Mucosa of descending colon (tissue), 3 donors: ENCODE data around the gene BRSK1. TPM values are rescaled to one million over a fixed set of nuclear protein-coding genes. Genes with fewer than 3 reads are reported as not detected.

ENCODE experiments used
- ATAC-seq: fragments of 200-7000 bp; cut with Tn5 transposase; one replicate; pipeline ENCODE4 v1.9.1; 2020; ENCODE audit warnings: mild to moderate bottlenecking, moderate library complexity
- DNase-seq, 3 donors: peaks; one replicate each; pipeline ENCODE4 v3.0.0-alpha.2; 2020
- H3K36me3 ChIP-seq: fragments of 200-600 bp; one replicate; pipeline ENCODE4 v1.8.0; 2021; ENCODE audit warnings: low read depth, mild to moderate bottlenecking
- H3K4me1 ChIP-seq: fragments of 200-600 bp; one replicate; pipeline ENCODE4 v1.8.0; 2021; ENCODE audit warnings: low read depth, mild to moderate bottlenecking
- H3K4me3 ChIP-seq: fragments of 200-600 bp; one replicate; pipeline ENCODE4 v1.8.0; 2021; ENCODE audit warnings: mild to moderate bottlenecking
- H3K9me3 ChIP-seq: fragments of 200-600 bp; one replicate; pipeline ENCODE4 v1.8.0; 2021; ENCODE audit warnings: mild to moderate bottlenecking
- intact Hi-C, 2 donors: fragments of 100-400 bp; cut with DNase I in 1 of 2; cut with micrococcal nuclease in 1 of 2; formaldehyde crosslinking; loops; one replicate each; pipeline versions ENCODE4 v1.11.0 to v1.11.1; 2022; cut with DNase I, micrococcal nuclease
- total RNA-seq, 3 donors: library from RNA; stranded (reverse); fragmentation: NEBNext Ultra II Directional in 2 of 3; extraction: Animal tissue kit (Norgen Biotek cat#: 25700) in 2 of 3; gene quantifications; one replicate each; pipeline versions ENCODE4 v1.2.1 to v1.2.4, GENCODE V29; 2021 to 2023
- TF ChIP-seq, protein P1 (sequence below): fragments of 200-600 bp; IDR thresholded peaks from one replicate; pipeline ENCODE4 v1.8.0; 2022; ENCODE audit warnings: antibody characterized with exemption, mild to moderate bottlenecking
- donor health status: DM: no; HTN: no; CAD: no; lungs with moderate emphysema.
- donor health status: DM: no; HTN: no; CAD: no.
- donor health status: DM: no; HTN: yes; CAD: no.

Gene BRSK1
- total RNA-seq, 3 donors from 2014 or later, result 1.6 to 18.1 (median 1.9) TPM

DNA sequence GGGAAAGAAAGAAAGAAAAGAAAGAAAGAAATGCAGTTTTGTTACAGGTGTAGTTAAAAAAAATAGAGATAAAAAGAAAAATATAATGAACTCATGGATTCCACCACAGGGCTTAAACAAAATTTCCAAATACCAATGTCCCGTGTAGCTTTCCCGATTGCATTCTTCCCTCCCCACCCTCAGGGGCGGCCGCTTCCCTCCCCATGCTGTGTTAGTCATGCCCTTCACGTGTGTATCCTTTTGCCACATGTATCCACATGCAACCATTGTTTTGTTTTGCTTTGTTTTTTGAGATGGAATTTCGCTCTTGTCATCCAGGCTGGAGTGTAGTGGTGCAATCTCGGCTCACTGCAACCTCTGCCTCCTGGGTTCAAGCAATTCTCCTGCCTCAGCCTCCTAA, 52.3 kb downstream of the BRSK1 start:
- Histone ChIP-seq H3K4me3 (no peak overlapping the region), H3K9me3 (no peaks in the 10 kb centered on the region), H3K36me3 (peaks cover 7% of the 10 kb centered on the region), H3K4me1 (peaks cover 20% of the 10 kb centered on the region)
- ATAC-seq (no peak), DNase-seq (no peak)
- intact Hi-C loops, result no loop called here
- TF ChIP-seq, protein P1, sequence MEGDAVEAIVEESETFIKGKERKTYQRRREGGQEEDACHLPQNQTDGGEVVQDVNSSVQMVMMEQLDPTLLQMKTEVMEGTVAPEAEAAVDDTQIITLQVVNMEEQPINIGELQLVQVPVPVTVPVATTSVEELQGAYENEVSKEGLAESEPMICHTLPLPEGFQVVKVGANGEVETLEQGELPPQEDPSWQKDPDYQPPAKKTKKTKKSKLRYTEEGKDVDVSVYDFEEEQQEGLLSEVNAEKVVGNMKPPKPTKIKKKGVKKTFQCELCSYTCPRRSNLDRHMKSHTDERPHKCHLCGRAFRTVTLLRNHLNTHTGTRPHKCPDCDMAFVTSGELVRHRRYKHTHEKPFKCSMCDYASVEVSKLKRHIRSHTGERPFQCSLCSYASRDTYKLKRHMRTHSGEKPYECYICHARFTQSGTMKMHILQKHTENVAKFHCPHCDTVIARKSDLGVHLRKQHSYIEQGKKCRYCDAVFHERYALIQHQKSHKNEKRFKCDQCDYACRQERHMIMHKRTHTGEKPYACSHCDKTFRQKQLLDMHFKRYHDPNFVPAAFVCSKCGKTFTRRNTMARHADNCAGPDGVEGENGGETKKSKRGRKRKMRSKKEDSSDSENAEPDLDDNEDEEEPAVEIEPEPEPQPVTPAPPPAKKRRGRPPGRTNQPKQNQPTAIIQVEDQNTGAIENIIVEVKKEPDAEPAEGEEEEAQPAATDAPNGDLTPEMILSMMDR, result no peak

DNA sequence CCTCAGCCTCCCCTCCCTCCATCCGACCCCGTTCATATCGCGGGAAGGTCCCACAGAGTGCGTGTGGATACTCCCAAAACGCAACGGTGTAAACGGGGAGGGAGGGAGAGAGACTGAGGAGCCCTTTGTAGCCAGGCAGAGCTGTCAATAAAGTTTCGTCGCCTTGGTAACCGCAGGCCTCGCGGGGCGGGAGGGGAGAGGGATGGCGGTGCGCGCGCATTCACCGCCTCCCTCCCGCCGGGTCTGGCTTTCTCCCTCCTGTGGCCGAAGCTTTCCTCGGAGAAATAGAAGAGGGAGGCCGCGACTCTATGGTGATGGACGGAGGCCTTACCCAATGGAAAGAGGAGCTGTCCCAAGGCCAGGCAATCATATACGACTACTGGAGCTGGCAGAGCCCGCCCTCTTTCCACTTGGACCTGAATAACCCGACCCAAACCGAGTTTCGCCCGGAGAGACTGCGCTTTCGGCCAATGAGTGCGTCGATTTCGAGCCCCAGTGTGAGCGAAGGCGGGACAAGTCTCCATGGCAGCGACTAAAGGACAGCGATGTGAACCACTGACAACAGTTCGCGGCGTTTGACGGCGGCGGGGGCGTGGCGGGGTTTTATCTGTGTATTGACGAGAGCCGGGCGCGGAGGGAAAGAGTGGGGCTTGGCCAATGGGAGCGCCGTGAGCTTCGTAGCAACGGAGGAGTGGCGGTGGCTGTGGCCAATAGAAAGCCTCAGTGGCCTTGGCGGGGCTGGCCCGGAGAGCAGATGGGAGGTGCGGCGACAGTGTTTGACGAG, 55.5 kb downstream of the BRSK1 start, which contains the start of gene KMT5C:
TSS of gene KMT5C (plus strand) at position 772 of the 784 bp plus-strand sequence. CDS start 2,061 bp downstream, outside the sequence.
- intact Hi-C loops, result no loop called here
- TF ChIP-seq, protein P1, result peak; percentile 25
- peaks cover 17% of the 10 kb centered on the region for H3K4me1 ChIP-seq
- no peaks in the 10 kb centered on the region for H3K9me3 ChIP-seq
- H3K36me3 ChIP-seq, result peaks cover 7% of the 10 kb centered on the region
- H3K4me3 ChIP-seq, result peak within 1 kb of the TSS; percentile 34
- ATAC-seq, result peak; percentile 86
- DNase-seq, result peak; percentile 100

DNA sequence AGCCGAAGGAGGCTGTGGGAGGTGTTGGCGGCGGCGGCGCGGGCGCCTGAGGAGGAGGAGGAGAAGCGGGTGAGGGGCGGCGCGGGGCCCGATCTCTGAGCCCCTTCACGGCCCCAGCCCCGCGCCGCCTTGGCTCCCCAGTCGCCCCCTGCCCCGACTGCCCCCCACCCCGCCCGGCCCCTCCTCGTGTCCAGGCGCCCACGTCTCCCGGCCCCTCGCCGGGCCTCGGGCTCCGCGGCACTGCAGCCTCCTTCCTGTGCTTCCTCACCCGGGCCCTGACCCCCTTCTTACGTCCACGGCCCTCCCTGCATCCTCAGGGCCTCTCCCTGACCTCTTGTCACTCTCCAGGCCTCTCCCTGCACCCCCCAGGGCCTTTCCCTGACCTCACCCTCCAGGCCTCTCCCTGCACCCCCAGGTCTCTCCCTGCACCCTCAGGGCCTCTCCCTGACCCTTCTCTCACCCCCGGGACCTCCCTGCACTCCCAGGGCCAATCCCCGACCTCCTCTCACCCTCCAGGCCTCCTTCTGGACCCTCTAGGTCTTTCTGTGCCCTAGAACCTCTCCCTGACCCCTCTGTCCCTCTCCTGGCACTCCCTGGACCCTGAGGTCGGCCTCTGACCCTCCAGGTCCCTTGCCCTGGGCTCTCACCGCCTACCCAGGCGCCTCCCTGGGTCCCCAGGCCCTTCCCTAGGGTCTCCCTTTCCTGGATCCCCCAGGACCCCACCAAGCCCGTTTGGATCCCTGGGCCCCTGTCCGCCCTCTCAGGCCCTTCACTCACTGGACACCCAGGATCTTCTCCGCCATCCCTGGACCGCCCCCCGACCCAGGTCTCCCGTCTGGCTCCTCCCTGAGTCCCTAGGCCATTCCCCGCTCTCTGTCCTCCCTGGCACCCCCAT, 56.3 kb downstream of the BRSK1 start:
- TF ChIP-seq, protein P1, result no peak
- intact Hi-C loops, result no loop called here
- peak; percentile 1 for ATAC-seq
- Histone ChIP-seq H3K4me3 (peak overlapping the region; percentile 34), H3K9me3 (no peaks in the 10 kb centered on the region), H3K36me3 (peaks cover 7% of the 10 kb centered on the region), H3K4me1 (peaks cover 17% of the 10 kb centered on the region)
- DNase-seq, result peak; percentile 56 to 72 (median 69)

DNA sequence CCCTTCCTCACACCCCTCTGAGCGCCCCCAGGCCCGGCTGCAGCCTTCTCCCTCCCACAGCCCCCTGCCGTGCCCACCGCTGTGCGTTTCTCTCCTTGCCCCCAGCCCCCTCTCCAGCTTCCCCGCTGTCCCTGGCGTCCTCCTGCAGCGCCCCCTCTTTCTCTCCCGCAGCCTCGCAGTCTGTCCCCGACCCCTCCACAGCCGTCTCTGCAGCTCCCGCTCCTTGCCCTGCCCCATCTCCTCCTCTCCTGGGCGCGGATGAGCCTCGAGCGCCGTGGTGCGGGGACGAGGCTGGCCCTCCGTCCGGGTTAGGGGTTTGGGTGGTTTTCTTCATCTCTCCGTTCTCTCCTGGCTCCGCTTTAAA, 57.0 kb downstream of the BRSK1 start:
- Histone ChIP-seq H3K4me1 (peaks cover 21% of the 10 kb centered on the region), H3K36me3 (peaks cover 7% of the 10 kb centered on the region), H3K4me3 (no peak overlapping the region), H3K9me3 (no peaks in the 10 kb centered on the region)
- no peak for ATAC-seq
- TF ChIP-seq, protein P1, result no peak
- intact Hi-C loops, result no loop called here
- peak in 2 of 3 donors; percentile 35 to 69 for DNase-seq

DNA sequence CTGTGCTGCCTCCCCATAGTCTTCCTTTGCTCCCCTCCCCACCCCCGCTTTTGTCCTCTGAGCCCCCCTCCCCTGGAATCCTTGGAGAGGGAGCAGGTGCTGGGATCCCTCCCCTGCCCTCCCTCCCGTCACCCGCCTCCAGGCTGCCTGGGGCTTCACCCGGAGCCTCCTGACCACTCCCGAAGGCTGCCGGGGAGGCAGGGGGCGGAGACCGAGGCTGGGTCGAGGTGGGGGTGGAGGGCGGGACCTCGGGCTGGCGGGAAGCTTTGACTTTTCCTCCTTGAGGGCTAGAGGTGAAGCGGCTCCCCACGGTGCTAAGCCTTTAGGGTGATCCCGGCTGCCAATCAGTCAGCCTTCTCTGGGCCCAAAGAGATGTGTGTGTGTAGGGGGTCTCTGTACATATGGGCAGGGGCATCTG, 57.4 kb downstream of the BRSK1 start:
- peaks cover 25% of the 10 kb centered on the region for H3K4me1 ChIP-seq
- ATAC-seq (peak; percentile 4), DNase-seq (peak; percentile 82 to 88 (median 88))
- H3K9me3 ChIP-seq, result no peaks in the 10 kb centered on the region
- intact Hi-C loops, result no loop called here
- TF ChIP-seq, protein P1, result no peak
- H3K36me3 ChIP-seq, result peaks cover 7% of the 10 kb centered on the region
- no peak overlapping the region for H3K4me3 ChIP-seq
